ENCODE measurements around the gene KAT2B. TPM values are rescaled to one million over a fixed set of nuclear protein-coding genes. Genes with fewer than 3 reads are reported as not detected.
"Not testable (repeated sequence)": the region's sequence is repeated elsewhere in the genome, so short reads cannot be mapped to it uniquely, and the experiment has no call there.

Gene KAT2B
- total RNA-seq, 2 donors from 2014 or later = 31.7 to 37.1 TPM

GRCh38 chr3:20039466-20039764 lies 831 bp upstream of the KAT2B start:
- intact Hi-C loops (cut with DNase I) = no loop called here

GRCh38 chr3:20040548-20041196 lies 426 bp downstream of the KAT2B start:
- intact Hi-C loops (cut with DNase I) = no loop called here
- peak; percentile 92 for DNase-seq (ENCODE audit: low spot score)

More at GRCh38 chr3:20039466-20039764, 831 bp upstream of the KAT2B start:
- no peak for DNase-seq (ENCODE audit: low spot score)

DNA sequence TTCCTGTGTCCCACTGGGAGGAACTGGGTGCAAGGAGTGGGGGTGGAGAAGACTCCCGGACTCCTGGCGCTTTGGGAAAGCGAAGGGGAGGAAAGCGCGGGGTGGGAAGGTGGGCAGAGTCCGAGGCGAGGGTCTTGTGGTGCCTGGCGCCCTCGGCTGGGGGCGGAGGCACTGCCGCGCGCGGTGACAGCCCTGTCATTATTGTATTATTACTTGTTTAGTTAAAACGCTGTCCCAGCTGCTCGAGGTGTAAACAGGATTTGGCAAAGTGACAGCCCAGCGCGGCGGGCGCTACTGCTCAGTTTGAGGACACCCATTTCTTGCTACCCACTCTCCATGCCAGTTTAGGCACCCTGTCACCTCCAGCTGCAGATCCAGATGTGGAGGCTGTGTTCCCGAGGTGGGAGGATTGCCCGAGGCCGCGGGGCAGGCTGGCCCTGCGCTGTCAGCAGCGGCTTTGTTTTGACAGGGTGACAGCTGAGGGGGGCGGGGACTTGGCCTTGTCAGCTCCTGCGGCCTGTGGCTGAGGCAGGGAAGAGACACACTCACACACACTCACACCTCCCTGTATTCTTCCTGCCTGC lies 1.0 kb downstream of the KAT2B start:
- DNase-seq (ENCODE audit: low spot score) = peak; percentile 96
- intact Hi-C loops (cut with DNase I) = no loop called here

- intact Hi-C loops (cut with DNase I) = no loop called here
- no peak for DNase-seq (ENCODE audit: low spot score)
Observed at GRCh38 chr3:20042331-20042730, 2.1 kb downstream of the KAT2B start.

- DNase-seq (ENCODE audit: low spot score) = peak; percentile 88
Observed at GRCh38 chr3:20043396-20043795, 3.1 kb downstream of the KAT2B start.

DNA sequence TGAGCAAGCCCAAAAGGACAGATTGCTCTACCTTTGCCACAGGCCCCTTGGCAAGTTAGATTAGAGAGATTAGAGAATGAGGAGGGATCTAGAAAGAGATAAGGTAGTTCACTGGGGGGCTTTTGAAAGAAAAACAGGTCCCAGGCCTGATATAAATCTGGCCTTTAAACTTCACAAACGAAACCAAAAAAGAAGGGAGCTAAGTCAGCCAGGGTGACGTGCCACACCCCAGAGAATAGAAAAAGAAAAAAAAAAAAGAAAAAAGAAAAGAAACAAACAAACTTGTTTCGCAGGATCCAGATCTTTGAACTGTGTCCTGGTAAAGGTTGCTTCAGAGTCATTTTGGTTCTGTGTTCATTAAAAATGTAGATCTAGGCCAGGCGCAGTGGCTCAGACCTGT lies 3.6 kb downstream of the KAT2B start:
- DNase-seq (ENCODE audit: low spot score) = no peak
- intact Hi-C loops (cut with DNase I) = no loop called here

More at GRCh38 chr3:20043396-20043795, 3.1 kb downstream of the KAT2B start:
- intact Hi-C loops (cut with DNase I) = no loop called here

DNA sequence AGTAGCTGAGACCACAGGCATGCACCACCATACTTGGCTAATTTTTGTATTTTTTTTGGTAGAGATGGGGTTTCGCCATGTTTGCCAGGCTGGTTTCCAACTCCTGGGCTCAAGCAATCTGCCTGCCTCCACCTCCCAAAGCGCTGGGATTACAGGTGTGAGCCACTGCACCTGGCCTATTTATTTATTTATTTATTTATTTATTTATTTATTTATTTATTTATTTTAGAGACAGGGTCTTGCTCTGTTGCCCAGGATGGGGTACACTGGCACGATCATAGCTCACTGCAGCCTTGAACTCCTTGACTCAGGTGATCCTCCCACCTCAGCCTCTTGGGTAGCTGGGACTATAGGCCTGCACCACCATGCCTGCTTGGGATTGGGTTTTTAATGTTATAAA lies 4.9 kb downstream of the KAT2B start:
- DNase-seq (ENCODE audit: low spot score); intact Hi-C loops (cut with DNase I): not testable (repeated sequence)

DNA sequence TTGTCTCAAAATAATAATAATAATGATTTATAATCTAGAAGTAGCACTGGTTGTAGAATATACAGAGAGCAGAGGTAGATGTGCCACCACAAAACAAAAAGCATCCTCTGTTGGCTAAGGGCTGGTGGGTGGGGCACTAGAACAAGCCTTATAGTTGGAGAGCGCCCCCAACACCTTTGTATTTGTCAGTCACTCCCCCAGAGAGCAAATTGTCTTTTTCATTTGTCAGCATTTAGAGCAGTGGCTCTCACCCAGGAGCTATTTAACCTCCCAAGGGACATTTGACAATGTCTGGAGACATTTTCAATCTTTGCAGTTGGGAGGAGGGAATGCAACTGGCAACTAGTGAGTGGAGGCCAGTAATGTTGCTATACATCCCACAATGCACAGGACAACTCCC lies 6.3 kb downstream of the KAT2B start:
- intact Hi-C loops (cut with DNase I) = no loop called here
- no peak for DNase-seq (ENCODE audit: low spot score)

DNA sequence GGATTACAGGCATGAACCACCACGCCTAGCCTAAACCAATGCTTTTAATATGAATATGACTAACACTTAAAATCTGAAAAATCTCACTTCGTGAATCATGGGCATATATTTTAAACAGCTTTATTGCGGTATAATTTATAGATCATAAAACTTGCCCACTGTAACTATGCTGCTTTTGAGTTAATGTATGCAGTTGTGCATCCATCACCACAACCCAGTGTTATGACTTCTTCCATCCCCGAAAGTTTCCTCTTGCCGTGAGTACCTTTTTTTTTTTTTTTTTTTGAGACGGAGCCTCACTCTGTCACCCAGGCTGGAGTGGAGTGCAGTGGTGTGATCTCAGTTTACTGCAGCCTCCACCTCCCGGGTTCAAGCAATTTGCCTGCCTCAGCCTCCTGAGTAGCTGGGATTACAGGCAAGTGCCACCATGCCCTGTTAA lies 7.1 kb downstream of the KAT2B start:
- intact Hi-C loops (cut with DNase I) = no loop called here
- DNase-seq (ENCODE audit: low spot score) = no peak

GRCh38 chr3:20047976-20048883 lies 8.0 kb downstream of the KAT2B start:
- intact Hi-C loops (cut with DNase I) = no loop called here
- no peak for DNase-seq (ENCODE audit: low spot score)

DNA sequence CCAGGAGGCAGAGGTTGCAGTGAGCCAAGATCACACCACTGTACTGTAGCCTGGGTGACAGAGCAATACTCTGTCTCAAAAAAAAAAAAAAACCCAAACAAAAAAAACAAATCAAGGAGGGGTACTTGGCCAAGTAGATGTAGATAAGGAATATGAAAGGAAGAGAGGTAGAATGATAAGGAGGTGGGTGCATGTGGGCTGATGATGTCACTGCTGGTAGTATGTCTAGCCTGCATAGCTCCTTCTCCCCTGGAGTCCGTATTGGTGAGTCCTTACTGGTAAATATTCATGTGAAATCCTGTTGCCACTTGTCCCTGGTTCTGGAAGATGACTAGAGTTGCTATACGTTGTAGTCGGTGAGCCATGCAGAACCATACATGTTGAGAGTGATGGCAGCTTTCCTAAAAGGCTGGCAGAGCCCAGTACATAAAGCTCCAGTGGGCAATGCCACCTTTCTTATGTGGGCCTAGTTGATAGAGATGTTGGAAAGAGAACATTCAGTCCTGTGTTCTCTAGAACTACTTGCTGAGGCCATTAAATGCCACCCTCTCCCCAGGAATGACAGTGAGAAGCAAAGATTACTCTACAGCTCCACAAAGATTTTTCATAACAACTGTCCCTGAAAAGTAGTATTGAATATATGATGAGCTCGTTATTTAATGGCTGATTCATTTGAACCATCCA lies 11.0 kb downstream of the KAT2B start:
- DNase-seq (ENCODE audit: low spot score) = no peak
- intact Hi-C loops (cut with DNase I) = no loop called here

DNA sequence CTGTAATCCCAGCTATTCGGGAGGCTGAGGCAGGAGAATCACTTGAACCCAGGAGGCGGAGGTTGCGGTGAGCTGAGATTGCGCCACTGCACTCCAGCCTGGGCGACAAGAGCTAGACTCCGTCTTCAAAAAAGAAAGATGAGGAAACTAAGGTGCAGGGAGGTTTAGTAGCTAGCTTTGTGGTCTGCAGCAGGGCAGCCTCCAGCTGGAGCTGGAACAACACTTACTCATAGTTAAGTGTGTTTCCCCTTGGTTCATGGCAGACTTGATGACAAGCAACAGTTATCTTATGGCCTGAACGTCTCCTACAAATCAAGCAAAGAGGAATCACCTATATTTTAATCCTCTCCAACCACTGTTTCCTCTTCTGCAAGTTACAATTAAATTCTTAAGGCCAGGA lies 12.6 kb downstream of the KAT2B start:
- intact Hi-C loops (cut with DNase I) = no loop called here
- no peak for DNase-seq (ENCODE audit: low spot score)

DNA sequence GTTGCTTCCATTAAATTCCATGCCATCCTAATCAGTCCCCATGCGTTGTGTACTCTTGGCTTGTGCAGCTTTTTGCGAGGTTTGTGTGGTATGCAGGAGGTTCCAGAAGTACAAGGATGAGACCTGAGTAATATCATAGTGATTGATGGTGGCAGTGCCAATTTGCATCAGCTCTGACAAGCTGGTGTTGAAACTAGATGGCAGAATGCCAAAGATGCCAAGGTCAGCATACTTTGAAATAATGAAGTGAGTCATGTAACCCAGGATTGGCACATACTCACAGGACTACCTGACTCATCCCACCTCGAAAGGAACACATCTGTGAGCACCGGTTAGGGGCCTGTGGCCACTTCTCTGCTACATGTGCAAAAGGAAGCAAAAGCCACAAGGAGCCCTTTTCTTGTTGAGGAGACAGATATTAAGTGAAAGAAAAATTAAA lies 14.3 kb downstream of the KAT2B start:
- intact Hi-C loops (cut with DNase I) = no loop called here
- DNase-seq (ENCODE audit: low spot score) = no peak

GRCh38 chr3:20055020-20055775 lies 15.0 kb downstream of the KAT2B start:
- DNase-seq (ENCODE audit: low spot score) = no peak
- intact Hi-C loops (cut with DNase I) = no loop called here

- no peak for DNase-seq (ENCODE audit: low spot score)
- intact Hi-C loops (cut with DNase I) = no loop called here
Observed at GRCh38 chr3:20055842-20056241, 15.6 kb downstream of the KAT2B start.

GRCh38 chr3:20056725-20057611 lies 16.7 kb downstream of the KAT2B start:
- intact Hi-C loops (cut with DNase I) = no loop called here
- DNase-seq (ENCODE audit: low spot score) = no peak

GRCh38 chr3:20057612-20058180 lies 17.4 kb downstream of the KAT2B start:
- DNase-seq (ENCODE audit: low spot score) = no peak
- intact Hi-C loops (cut with DNase I) = no loop called here

- intact Hi-C loops (cut with DNase I) = no loop called here
- no peak for DNase-seq (ENCODE audit: low spot score)
Observed at GRCh38 chr3:20059929-20060328, 19.7 kb downstream of the KAT2B start.
